D341Med (cell line): ENCODE results near the gene TAS2R1.

Source experiments
- DNase-seq: peaks from one replicate; pipeline ENCODE4 v3.0.0; 2012; ENCODE audit warnings: low spot score

Gene TAS2R1, protein sequence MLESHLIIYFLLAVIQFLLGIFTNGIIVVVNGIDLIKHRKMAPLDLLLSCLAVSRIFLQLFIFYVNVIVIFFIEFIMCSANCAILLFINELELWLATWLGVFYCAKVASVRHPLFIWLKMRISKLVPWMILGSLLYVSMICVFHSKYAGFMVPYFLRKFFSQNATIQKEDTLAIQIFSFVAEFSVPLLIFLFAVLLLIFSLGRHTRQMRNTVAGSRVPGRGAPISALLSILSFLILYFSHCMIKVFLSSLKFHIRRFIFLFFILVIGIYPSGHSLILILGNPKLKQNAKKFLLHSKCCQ

DNA sequence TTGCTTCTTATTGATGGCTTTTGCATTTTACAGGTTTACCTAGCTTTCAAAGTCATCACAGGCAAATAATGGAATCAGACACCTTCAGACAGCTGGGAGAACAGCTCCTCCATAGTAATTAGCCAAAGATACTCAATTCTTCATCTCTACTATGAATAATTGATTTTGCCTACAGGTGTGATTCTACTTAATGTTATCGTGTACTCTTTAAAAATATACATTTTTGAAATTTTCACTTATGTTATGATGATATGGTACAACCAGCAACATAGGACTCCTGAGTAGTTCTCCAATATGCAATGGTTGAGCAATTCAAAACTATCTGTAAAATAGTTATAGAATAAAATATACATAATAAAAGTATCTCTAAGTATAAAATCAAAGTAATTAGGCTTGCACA is at the start of gene TAS2R1:
Gene TAS2R1 (minus strand): TSS at position 101 of the 400 bp plus-strand sequence. CDS start 319 bp downstream, outside the sequence.
- no peak for DNase-seq

- DNase-seq: no peak
Observed at GRCh38 chr5:9670371-9670770, 40.2 kb upstream of the TAS2R1 start.

- DNase-seq: no peak
Observed at GRCh38 chr5:9667906-9668305, 37.8 kb upstream of the TAS2R1 start.

- no peak for DNase-seq
Observed at GRCh38 chr5:9663891-9664290, 33.7 kb upstream of the TAS2R1 start.

DNA sequence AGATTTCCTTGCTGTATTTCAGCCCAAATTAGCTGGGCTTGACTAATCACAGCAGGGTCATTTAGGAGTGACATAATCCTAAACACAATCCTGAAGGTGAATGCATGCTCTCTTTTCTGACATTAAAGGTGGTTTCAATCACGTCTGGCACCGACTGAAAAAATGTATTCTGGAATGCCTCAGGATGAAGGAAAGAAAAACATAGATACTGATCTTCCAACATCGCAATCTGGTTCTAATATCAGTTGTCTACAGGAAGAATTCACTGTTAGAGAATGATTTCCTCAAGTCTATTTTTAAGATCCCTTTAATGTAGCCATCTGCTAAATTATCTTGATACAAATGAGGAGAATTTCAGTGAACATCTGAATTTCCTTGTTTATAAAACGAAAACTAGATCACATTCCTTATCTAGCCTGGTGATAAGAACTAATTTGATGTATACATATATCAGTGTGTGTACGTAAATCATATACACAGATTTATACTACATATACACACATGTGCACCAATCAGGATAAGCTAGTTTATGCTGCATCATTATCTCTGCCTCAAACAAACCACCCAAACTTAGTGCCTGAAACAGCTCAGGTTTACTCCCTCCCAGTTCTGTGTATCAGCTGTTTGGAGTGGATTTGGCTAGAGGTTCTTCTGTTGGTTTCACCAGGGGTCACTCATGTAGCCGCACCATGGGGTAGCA is 31.3 kb upstream of the TAS2R1 start:
- no peak for DNase-seq

DNA sequence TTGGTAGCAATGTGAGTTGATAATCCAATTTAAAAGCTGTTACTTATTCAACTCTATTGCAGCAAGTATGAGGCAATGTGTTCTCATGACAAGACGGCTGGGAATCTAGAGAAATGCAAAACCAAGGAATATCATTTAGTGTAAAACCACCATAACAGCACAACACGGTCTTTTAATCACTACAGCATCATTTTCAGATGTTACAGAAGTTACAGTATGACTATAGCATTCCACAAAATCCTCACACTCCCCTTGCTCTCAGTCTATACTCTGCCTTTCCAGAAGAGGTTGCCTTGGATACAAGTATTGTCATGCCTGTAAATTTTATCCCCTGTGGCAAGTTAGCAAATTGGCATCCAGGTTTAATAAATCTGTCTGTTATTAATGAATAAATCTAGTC is 28.6 kb upstream of the TAS2R1 start:
- no peak for DNase-seq

GRCh38 chr5:9657819-9658218 is 27.7 kb upstream of the TAS2R1 start:
- no peak for DNase-seq

DNA sequence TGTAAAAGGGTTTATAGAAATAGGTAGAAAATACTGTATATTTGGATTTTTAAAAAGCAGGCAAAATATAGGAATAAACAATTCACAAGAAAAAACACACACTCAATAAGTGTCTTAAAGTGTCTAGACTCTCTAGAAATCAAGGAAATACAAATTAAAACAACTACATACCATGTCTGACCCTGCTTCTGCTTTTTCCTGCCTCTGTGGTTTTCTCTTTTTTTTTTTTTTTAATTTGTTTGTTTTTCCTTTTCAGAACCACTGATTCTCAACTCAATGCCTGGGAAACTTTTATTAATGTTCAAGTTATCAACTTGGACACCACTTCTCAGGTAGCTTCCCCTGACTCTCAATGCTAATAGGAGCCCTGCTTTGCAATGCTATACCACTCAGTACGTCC is 25.5 kb upstream of the TAS2R1 start:
- no peak for DNase-seq

GRCh38 chr5:9654886-9655285 is 24.7 kb upstream of the TAS2R1 start:
- DNase-seq: no peak

DNA sequence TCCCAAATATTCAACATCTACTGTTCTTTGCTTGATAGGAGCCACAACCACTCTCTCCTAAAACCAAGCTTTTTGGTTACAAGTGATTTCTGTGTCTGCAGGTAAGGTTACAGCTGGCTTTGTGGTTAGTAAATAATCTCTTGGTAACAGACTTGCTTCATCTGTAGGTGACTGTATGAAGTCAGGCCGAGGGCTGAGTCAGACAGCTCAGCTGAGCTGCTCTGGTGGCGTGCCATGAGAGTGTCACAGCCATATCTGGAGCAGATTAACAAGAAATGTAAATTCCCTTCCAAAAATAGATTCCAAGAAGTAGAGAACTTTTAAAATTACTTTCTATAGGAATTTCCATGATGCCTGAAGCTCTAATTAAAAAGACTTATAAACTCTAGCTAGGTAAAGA is 23.7 kb upstream of the TAS2R1 start:
- DNase-seq: no peak

DNA sequence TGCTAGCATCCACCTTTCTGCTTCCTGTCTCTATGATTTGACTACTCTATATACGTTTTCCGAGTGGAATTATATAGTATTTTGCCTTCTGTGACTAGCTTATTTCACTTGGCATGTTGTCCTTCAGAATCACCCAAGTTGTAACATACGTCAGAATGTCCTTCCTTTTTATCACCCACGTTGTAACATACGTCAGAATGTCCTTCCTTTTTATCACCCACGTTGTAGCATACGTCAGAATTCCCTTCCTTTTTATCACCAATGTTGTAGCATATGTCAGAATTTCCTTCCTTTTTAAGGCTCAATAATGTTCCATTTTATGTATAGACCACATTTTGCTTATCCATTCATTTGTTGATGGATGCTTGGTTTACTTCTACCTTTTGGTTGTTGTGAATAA is 22.9 kb upstream of the TAS2R1 start:
- DNase-seq: no peak

DNA sequence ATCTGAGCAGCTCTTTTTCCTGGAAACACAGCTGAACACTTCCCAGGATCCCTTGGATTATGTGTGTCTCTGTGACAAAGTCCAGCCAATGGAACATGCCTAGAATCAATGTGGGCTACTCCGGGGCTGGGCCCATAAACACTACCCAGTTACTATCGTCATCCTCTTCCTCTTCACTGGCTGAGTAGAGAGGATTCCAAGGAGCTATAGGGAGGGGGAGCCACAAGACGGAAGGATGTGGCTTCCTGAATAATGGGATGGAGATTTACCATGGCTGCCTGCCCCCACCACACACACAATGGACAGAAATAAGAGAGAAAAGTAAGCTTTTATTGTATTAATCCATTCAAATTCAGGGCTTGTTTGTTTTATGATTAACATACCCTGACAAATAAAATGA is 22.1 kb upstream of the TAS2R1 start:
- no peak for DNase-seq

- no peak for DNase-seq
Observed at GRCh38 chr5:9646843-9647242, 16.7 kb upstream of the TAS2R1 start.

- DNase-seq: no peak
Observed at GRCh38 chr5:9644630-9645029, 14.5 kb upstream of the TAS2R1 start.

DNA sequence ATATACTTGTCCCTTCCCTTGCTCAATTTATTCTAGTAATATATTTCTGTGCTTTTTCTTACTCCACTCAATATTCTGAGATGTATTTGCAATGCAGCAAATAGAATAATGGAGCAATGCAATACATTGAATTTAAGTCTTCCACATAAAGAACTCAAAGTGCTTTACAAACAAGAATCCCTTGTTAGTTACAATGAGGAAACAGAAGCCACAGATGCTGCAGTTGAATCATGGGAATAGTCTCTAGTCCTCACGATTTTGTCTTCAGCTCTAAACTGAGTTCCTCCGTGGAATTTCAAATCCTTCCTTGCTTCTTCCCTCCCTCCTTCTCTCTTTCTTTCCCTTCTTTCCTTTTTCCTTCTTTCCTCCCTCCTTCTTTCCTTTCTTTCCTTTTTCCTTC is 12.5 kb upstream of the TAS2R1 start:
- no peak for DNase-seq

DNA sequence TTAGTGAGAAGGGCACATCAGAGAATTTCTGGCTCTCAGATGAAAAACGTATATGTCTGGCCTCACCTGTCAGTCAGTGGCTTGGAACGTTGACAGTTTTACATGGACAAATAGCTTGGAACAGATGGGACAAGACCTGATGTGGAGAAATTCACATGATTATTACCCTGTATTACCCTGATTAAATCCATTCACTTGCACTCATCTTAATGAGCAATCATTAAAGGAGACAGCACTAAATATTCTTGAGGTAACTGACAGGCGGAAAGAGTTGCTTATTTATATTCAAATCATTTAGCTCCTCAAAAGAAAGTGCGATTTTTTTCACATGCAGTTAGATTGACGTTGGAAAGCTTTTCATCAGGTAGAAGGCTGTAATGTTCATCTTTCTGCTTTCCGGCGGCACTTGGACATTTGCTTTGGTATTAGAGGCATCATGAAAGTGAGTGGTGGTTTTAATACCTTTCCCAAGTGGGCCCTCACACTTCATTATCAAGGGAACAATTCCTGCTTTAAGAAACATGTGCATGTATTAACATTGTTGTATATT is 11.7 kb upstream of the TAS2R1 start:
- no peak for DNase-seq

- no peak for DNase-seq
Observed at GRCh38 chr5:9632495-9632894, 2.3 kb upstream of the TAS2R1 start.

DNA sequence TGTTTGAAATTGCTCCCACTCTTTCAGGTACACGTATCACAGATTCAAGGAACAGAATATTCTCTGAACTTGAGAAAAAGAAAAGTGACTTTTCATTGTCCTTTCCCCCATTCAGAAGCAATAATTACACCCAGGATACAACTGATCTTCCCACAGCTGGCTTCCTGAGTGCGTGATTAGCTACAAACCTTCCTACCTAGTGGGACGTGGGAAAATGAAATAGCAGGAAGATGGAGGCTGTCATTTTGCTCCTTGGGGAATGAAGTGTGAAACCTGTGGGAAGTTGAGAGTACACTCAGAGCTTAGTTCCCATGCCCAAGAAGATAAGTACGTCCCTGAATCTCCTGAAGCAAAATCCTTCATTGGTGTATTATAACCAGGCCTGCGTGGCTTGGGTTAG is 2.6 kb downstream of the TAS2R1 start:
- no peak for DNase-seq

GRCh38 chr5:9626955-9627354 is 3.2 kb downstream of the TAS2R1 start:
- no peak for DNase-seq

DNA sequence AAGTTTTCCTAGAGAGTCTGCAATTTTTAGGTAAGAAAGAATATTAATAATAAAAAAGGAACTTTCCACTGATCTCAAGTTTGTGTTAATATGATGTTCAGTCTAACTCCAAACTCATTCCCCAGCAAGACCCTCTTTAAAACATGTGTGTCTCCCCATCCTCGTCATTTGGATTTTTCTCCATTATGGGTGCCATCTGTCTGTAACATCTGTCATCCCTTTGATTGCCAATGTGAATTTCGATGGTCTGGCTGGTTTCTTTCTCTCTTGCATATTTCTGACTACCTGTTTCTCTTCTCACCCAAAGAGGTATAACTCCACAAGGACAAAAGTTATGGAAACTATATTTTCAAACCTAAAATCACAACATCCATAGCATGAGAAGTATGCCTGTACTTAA is 4.4 kb downstream of the TAS2R1 start:
- DNase-seq: no peak

- DNase-seq: no peak
Observed at GRCh38 chr5:9625286-9625685, 4.9 kb downstream of the TAS2R1 start.

DNA sequence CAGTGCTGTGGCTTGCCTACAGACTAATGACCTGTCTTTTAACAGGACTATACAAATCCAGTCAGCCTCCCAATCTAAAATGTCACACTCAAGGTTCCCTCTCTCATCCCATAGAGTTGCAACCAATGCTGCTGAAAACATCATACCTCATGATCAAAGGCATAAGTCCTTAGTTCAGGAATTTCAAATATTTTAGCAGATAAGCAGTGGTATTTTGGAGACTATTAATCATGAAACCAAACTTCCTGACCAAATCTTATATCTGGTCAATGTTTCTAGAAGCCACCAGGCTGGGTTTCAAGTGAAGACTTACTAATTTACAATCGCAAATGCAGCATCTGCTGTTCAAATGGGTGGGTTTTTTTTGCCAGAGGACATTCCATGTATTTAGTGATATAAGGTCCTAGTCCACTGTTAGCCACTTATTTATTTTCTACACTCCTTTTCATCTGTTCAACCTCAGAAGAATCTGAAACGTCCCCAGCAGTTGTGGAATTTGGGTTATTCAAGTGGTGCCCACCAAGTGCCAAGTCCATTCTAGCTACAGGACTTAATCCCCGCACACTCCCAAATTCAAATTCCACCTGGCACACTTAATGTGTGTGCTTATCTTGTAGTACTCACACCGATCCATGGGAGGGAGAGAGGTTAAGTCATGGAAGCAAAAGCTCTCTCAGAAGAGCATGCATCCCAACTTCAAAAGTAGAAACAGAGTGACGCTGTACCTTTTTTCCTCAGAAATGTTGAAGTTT is 5.8 kb downstream of the TAS2R1 start:
- no peak for DNase-seq

GRCh38 chr5:9623661-9624060 is 6.5 kb downstream of the TAS2R1 start:
- no peak for DNase-seq
